ENCODE data around the gene BLVRA. TPM values are rescaled to one million over a fixed set of nuclear protein-coding genes. Genes with fewer than 3 reads are reported as not detected.
"Not testable (repeated sequence)": the region's sequence is repeated elsewhere in the genome, so short reads cannot be mapped to it uniquely, and the experiment has no call there.

BLVRA gene
- total RNA-seq, 2 experiments from 2014 or later: 15.7 TPM

DNA sequence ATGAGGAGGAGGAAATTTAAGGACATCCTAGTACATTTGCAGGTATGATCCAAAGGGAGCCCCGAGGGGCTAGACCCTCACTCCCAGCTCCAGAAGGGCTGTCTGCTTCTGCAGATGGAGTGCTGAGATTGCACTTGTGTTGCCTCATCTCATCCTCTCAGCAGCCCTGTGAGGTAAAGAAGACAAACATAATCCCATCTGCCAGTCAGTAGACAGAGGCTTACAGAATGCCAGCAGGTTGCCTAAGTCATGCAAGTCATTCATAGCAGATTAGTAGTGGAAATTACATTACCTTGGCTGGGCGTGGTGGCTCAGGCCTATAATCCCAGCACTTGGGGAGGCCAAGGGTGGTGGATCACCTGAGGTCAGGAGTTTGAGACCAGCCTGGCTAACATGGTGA, 45.4 kb downstream of the BLVRA start:
- Mint-ChIP-seq H3K4me1 (ENCODE audit: low read depth) (no peaks in the 10 kb centered on the region), H3K27ac (no peak overlapping the region), H3K36me3 (ENCODE audit: low read depth) (peaks cover 60% of the 10 kb centered on the region), H3K27me3 (no peaks in the 10 kb centered on the region), H3K4me3 (no peak overlapping the region), H3K9me3 (no peaks in the 10 kb centered on the region)
- H3K36me3 ChIP-seq (ENCODE audit: insufficient read depth, low read length): peaks cover 43% of the 10 kb centered on the region
- ChIA-PET POLR2A (no interaction called here), CTCF (no interaction called here)
- H3K27me3 ChIP-seq (ENCODE audit: control insufficient read depth in 1 of 2, insufficient read depth in 2 of 2, low read length in 2 of 2): no peaks in the 10 kb centered on the region
- no peaks in the 10 kb centered on the region for H3K4me1 ChIP-seq (ENCODE audit: insufficient read depth, low read length)
- ATAC-seq (ENCODE audit: poor library complexity): no peak
- TF ChIP-seq, protein P1, sequence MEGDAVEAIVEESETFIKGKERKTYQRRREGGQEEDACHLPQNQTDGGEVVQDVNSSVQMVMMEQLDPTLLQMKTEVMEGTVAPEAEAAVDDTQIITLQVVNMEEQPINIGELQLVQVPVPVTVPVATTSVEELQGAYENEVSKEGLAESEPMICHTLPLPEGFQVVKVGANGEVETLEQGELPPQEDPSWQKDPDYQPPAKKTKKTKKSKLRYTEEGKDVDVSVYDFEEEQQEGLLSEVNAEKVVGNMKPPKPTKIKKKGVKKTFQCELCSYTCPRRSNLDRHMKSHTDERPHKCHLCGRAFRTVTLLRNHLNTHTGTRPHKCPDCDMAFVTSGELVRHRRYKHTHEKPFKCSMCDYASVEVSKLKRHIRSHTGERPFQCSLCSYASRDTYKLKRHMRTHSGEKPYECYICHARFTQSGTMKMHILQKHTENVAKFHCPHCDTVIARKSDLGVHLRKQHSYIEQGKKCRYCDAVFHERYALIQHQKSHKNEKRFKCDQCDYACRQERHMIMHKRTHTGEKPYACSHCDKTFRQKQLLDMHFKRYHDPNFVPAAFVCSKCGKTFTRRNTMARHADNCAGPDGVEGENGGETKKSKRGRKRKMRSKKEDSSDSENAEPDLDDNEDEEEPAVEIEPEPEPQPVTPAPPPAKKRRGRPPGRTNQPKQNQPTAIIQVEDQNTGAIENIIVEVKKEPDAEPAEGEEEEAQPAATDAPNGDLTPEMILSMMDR (IDR thresholded peaks at IDR 0.05): no peak
- no peak overlapping the region for H3K4me3 ChIP-seq (ENCODE audit: low read length)
- no peak overlapping the region for H3K27ac ChIP-seq (ENCODE audit: low read depth in 1 of 2, low read length in 2 of 2)
- intact Hi-C loops (cut with DNase I, micrococcal nuclease): no loop called here
- no peaks in the 10 kb centered on the region for H3K9me3 ChIP-seq (ENCODE audit: control insufficient read depth in 1 of 2, insufficient read depth in 1 of 2, low read length in 2 of 2)
- DNase-seq: no peak

DNA sequence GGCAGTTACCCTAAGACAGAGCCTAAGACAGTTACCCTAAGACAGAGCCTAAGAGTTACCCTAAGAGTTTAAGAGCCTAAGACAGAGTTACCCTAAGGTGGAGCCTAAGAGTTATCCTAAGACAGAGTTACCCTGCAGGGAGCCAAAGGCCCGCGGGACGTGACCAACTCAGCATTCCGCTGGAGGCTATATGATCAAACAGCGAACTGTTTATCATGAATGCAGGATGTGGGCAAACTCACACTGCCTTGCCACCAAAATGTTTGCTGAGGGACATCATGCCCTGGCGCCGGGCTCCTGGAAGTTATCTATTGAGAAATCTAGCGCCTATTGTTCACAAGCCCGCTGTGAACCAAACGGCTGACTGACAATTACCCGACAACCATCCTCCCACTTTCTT, 49.9 kb downstream of the BLVRA start:
- H3K27me3 Mint-ChIP-seq: peaks cover 14% of the 10 kb centered on the region
- H3K4me3 Mint-ChIP-seq: no peak overlapping the region
- DNase-seq: peak in 4 of 14 experiments; percentile 8 to 61 (median 14)
- H3K27ac Mint-ChIP-seq: no peak overlapping the region
- Histone ChIP-seq H3K36me3 (ENCODE audit: insufficient read depth, low read length) (peaks cover 22% of the 10 kb centered on the region), H3K4me1 (ENCODE audit: insufficient read depth, low read length) (no peaks in the 10 kb centered on the region), H3K4me3 (ENCODE audit: low read length) (no peak overlapping the region), H3K27me3 (ENCODE audit: control insufficient read depth in 1 of 2, insufficient read depth in 2 of 2, low read length in 2 of 2) (peaks cover 0 to 2% of the 10 kb centered on the region in 2 experiments), H3K27ac (ENCODE audit: low read depth in 1 of 2, low read length in 2 of 2) (no peak overlapping the region), H3K9me3 (ENCODE audit: control insufficient read depth in 1 of 2, insufficient read depth in 1 of 2, low read length in 2 of 2) (no peaks in the 10 kb centered on the region)
- H3K36me3 Mint-ChIP-seq (ENCODE audit: low read depth): peaks cover 39% of the 10 kb centered on the region
- no peaks in the 10 kb centered on the region for H3K4me1 Mint-ChIP-seq (ENCODE audit: low read depth)
- no peaks in the 10 kb centered on the region for H3K9me3 Mint-ChIP-seq
- ChIA-PET POLR2A (no interaction called here), CTCF (no interaction called here)
- no peak for ATAC-seq (ENCODE audit: poor library complexity)
- TF ChIP-seq, protein P1 (IDR thresholded peaks at IDR 0.05): no peak
- intact Hi-C loops (cut with DNase I, micrococcal nuclease): no loop called here

DNA sequence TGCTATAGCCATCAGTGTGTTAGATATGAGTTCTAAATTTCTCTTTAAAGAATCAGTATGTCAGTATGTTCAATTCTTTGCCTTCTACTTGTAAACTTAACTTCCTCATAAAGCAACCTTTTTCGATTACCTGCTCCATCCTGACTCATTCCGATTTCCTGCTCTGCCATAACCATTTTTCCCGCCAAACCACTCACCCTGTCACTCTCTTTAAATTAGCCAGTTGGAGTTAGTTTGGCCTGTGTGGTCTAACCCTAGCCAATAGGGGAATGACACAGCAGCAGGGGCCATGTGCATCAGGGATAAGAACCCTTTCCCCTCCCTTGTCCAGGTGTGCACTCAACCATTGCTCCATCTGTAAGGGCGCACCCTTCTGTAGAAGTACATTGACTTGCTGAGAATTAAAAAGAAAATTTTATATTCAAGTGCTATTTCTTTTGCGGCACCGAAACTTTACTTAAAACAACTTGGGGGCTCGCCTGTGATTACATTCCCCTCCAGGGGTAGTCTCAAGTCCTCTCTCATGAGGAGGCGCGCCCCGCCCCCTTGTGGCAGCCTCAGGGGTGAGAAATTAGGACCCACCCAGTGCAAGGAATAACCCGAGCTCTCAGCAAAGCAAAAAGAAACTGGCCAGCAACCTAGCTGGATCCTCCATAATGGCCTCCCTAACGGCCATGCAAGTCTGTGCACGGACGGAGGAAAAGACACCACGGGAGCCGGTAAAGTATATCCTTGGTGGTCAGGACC, 51.9 kb downstream of the BLVRA start:
- H3K27me3 ChIP-seq (ENCODE audit: control insufficient read depth in 1 of 2, insufficient read depth in 2 of 2, low read length in 2 of 2); H3K27ac ChIP-seq (ENCODE audit: low read depth in 1 of 2, low read length in 2 of 2); H3K4me3 Mint-ChIP-seq; H3K4me1 Mint-ChIP-seq (ENCODE audit: low read depth); intact Hi-C loops (cut with DNase I, micrococcal nuclease); H3K4me1 ChIP-seq (ENCODE audit: insufficient read depth, low read length); H3K9me3 Mint-ChIP-seq; H3K36me3 ChIP-seq (ENCODE audit: insufficient read depth, low read length); H3K27ac Mint-ChIP-seq; H3K4me3 ChIP-seq (ENCODE audit: low read length); CTCF ChIA-PET; H3K9me3 ChIP-seq (ENCODE audit: control insufficient read depth in 1 of 2, insufficient read depth in 1 of 2, low read length in 2 of 2); ATAC-seq (ENCODE audit: poor library complexity): not testable (repeated sequence)
- POLR2A ChIA-PET: interaction anchor here (1.2 kb wide), 1 partner anchor 228 kb away, joined by 4 read pairs; the partner anchor contains the start of gene STK17A
- peaks cover 22% of the 10 kb centered on the region for H3K36me3 Mint-ChIP-seq (ENCODE audit: low read depth)
- DNase-seq: peak; percentile 10 to 53 (median 28)
- TF ChIP-seq, protein P1 (IDR thresholded peaks at IDR 0.05): peak; percentile 14
- H3K27me3 Mint-ChIP-seq: peaks cover 29% of the 10 kb centered on the region
